Measurements from ENCODE around the gene NCAM2.

NCAM2 gene

GRCh38 chr21:21241391-21241790 is 243.2 kb downstream of the NCAM2 start:
- no peak overlapping the region for H3K27ac ChIP-seq (ENCODE audit: low read depth, low read length)
- H3K36me3 ChIP-seq (ENCODE audit: insufficient read depth, low read length) = no peaks in the 10 kb centered on the region
- no peaks in the 10 kb centered on the region for H3K4me1 ChIP-seq (ENCODE audit: control insufficient read depth, insufficient read depth, low read length, unreplicated experiment)
- H2AFZ ChIP-seq (ENCODE audit: low read length, unreplicated experiment) = no peak overlapping the region
- H3K79me2 ChIP-seq (ENCODE audit: control insufficient read depth, insufficient read depth, low read length, unreplicated experiment) = no peaks in the 10 kb centered on the region
- no peak overlapping the region for H3K4me3 ChIP-seq (ENCODE audit: low read depth, low read length)
- no peaks in the 10 kb centered on the region for H3K27me3 ChIP-seq (ENCODE audit: insufficient read depth, low read length)

- H3K4me3 ChIP-seq (ENCODE audit: low read depth, low read length) = no peak overlapping the region
- no peak overlapping the region for H2AFZ ChIP-seq (ENCODE audit: low read length, unreplicated experiment)
- no peak overlapping the region for H3K27ac ChIP-seq (ENCODE audit: low read depth, low read length)
- no peaks in the 10 kb centered on the region for H3K79me2 ChIP-seq (ENCODE audit: control insufficient read depth, insufficient read depth, low read length, unreplicated experiment)
- peaks cover 3% of the 10 kb centered on the region for H3K4me1 ChIP-seq (ENCODE audit: control insufficient read depth, insufficient read depth, low read length, unreplicated experiment)
- H3K36me3 ChIP-seq (ENCODE audit: insufficient read depth, low read length) = no peaks in the 10 kb centered on the region
- no peaks in the 10 kb centered on the region for H3K27me3 ChIP-seq (ENCODE audit: insufficient read depth, low read length)
These were observed 247.8 kb downstream of the NCAM2 start for GRCh38 chr21:21246007-21246406.

- no peaks in the 10 kb centered on the region for H3K79me2 ChIP-seq (ENCODE audit: control insufficient read depth, insufficient read depth, low read length, unreplicated experiment)
- peaks cover 3% of the 10 kb centered on the region for H3K4me1 ChIP-seq (ENCODE audit: control insufficient read depth, insufficient read depth, low read length, unreplicated experiment)
- no peak overlapping the region for H2AFZ ChIP-seq (ENCODE audit: low read length, unreplicated experiment)
- no peaks in the 10 kb centered on the region for H3K36me3 ChIP-seq (ENCODE audit: insufficient read depth, low read length)
- no peaks in the 10 kb centered on the region for H3K27me3 ChIP-seq (ENCODE audit: insufficient read depth, low read length)
- no peak overlapping the region for H3K4me3 ChIP-seq (ENCODE audit: low read depth, low read length)
- H3K27ac ChIP-seq (ENCODE audit: low read depth, low read length) = no peak overlapping the region
These were observed 249.2 kb downstream of the NCAM2 start for GRCh38 chr21:21247424-21247823.

- no peak overlapping the region for H3K27ac ChIP-seq (ENCODE audit: low read depth, low read length)
- no peaks in the 10 kb centered on the region for H3K79me2 ChIP-seq (ENCODE audit: control insufficient read depth, insufficient read depth, low read length, unreplicated experiment)
- H3K4me1 ChIP-seq (ENCODE audit: control insufficient read depth, insufficient read depth, low read length, unreplicated experiment) = no peaks in the 10 kb centered on the region
- H3K4me3 ChIP-seq (ENCODE audit: low read depth, low read length) = no peak overlapping the region
- H3K36me3 ChIP-seq (ENCODE audit: insufficient read depth, low read length) = no peaks in the 10 kb centered on the region
- peaks cover 1% of the 10 kb centered on the region; the same call in 1 of the 2 replicates for H3K27me3 ChIP-seq (ENCODE audit: insufficient read depth, low read length)
- no peak overlapping the region for H2AFZ ChIP-seq (ENCODE audit: low read length, unreplicated experiment)
These were observed 263.8 kb downstream of the NCAM2 start for GRCh38 chr21:21262048-21262447.

- Histone ChIP-seq H3K27me3 (ENCODE audit: insufficient read depth, low read length) (0 out of 2 replicates have a peak, but pooled peaks cover 5% of the 10 kb centered on the region), H3K4me3 (ENCODE audit: low read depth, low read length) (no peak overlapping the region), H3K4me1 (ENCODE audit: control insufficient read depth, insufficient read depth, low read length, unreplicated experiment) (no peaks in the 10 kb centered on the region), H2AFZ (ENCODE audit: low read length, unreplicated experiment) (no peak overlapping the region), H3K36me3 (ENCODE audit: insufficient read depth, low read length) (no peaks in the 10 kb centered on the region), H3K27ac (ENCODE audit: low read depth, low read length) (no peak overlapping the region), H3K79me2 (ENCODE audit: control insufficient read depth, insufficient read depth, low read length, unreplicated experiment) (no peaks in the 10 kb centered on the region)
These were observed 269.9 kb downstream of the NCAM2 start for GRCh38 chr21:21268061-21268471.

GRCh38 chr21:21268885-21269284 is 270.7 kb downstream of the NCAM2 start:
- Histone ChIP-seq H3K27ac (ENCODE audit: low read depth, low read length) (no peak overlapping the region), H3K36me3 (ENCODE audit: insufficient read depth, low read length) (no peaks in the 10 kb centered on the region), H3K4me1 (ENCODE audit: control insufficient read depth, insufficient read depth, low read length, unreplicated experiment) (no peaks in the 10 kb centered on the region), H3K79me2 (ENCODE audit: control insufficient read depth, insufficient read depth, low read length, unreplicated experiment) (no peaks in the 10 kb centered on the region), H3K4me3 (ENCODE audit: low read depth, low read length) (no peak overlapping the region), H2AFZ (ENCODE audit: low read length, unreplicated experiment) (no peak overlapping the region), H3K27me3 (ENCODE audit: insufficient read depth, low read length) (0 out of 2 replicates have a peak, but pooled peaks cover 5% of the 10 kb centered on the region)

- no peaks in the 10 kb centered on the region for H3K4me1 ChIP-seq (ENCODE audit: control insufficient read depth, insufficient read depth, low read length, unreplicated experiment)
These were observed 281.1 kb downstream of the NCAM2 start for GRCh38 chr21:21279193-21279901.

GRCh38 chr21:21283810-21284209 is 285.6 kb downstream of the NCAM2 start:
- Histone ChIP-seq H3K27ac (ENCODE audit: low read depth, low read length) (no peak overlapping the region), H2AFZ (ENCODE audit: low read length, unreplicated experiment) (no peak overlapping the region), H3K4me1 (ENCODE audit: control insufficient read depth, insufficient read depth, low read length, unreplicated experiment) (no peaks in the 10 kb centered on the region), H3K36me3 (ENCODE audit: insufficient read depth, low read length) (no peaks in the 10 kb centered on the region), H3K4me3 (ENCODE audit: low read depth, low read length) (no peak overlapping the region), H3K27me3 (ENCODE audit: insufficient read depth, low read length) (no peaks in the 10 kb centered on the region), H3K79me2 (ENCODE audit: control insufficient read depth, insufficient read depth, low read length, unreplicated experiment) (no peaks in the 10 kb centered on the region)

More at GRCh38 chr21:21279193-21279901, 281.1 kb downstream of the NCAM2 start:
- Histone ChIP-seq H3K36me3 (ENCODE audit: insufficient read depth, low read length) (no peaks in the 10 kb centered on the region), H3K4me3 (ENCODE audit: low read depth, low read length) (no peak overlapping the region), H3K79me2 (ENCODE audit: control insufficient read depth, insufficient read depth, low read length, unreplicated experiment) (no peaks in the 10 kb centered on the region), H2AFZ (ENCODE audit: low read length, unreplicated experiment) (no peak overlapping the region), H3K27me3 (ENCODE audit: insufficient read depth, low read length) (no peaks in the 10 kb centered on the region), H3K27ac (ENCODE audit: low read depth, low read length) (no peak overlapping the region)

- H3K27ac ChIP-seq (ENCODE audit: low read depth, low read length) = no peak overlapping the region
- no peak overlapping the region for H2AFZ ChIP-seq (ENCODE audit: low read length, unreplicated experiment)
- no peak overlapping the region for H3K4me3 ChIP-seq (ENCODE audit: low read depth, low read length)
- H3K36me3 ChIP-seq (ENCODE audit: insufficient read depth, low read length) = no peaks in the 10 kb centered on the region
- H3K4me1 ChIP-seq (ENCODE audit: control insufficient read depth, insufficient read depth, low read length, unreplicated experiment) = no peaks in the 10 kb centered on the region
- no peaks in the 10 kb centered on the region for H3K27me3 ChIP-seq (ENCODE audit: insufficient read depth, low read length)
- no peaks in the 10 kb centered on the region for H3K79me2 ChIP-seq (ENCODE audit: control insufficient read depth, insufficient read depth, low read length, unreplicated experiment)
These were observed 288.1 kb downstream of the NCAM2 start for GRCh38 chr21:21286170-21286798.

- Histone ChIP-seq H3K36me3 (ENCODE audit: insufficient read depth, low read length) (no peaks in the 10 kb centered on the region), H2AFZ (ENCODE audit: low read length, unreplicated experiment) (no peak overlapping the region), H3K79me2 (ENCODE audit: control insufficient read depth, insufficient read depth, low read length, unreplicated experiment) (no peaks in the 10 kb centered on the region), H3K27ac (ENCODE audit: low read depth, low read length) (no peak overlapping the region), H3K27me3 (ENCODE audit: insufficient read depth, low read length) (no peaks in the 10 kb centered on the region), H3K4me3 (ENCODE audit: low read depth, low read length) (no peak overlapping the region), H3K4me1 (ENCODE audit: control insufficient read depth, insufficient read depth, low read length, unreplicated experiment) (no peaks in the 10 kb centered on the region)
These were observed 292.5 kb downstream of the NCAM2 start for GRCh38 chr21:21290751-21291150.
